ENCODE results near the gene MPZL1.

- TF ChIP-seq JUN (CRISPR knock-in tag; IDR thresholded peaks at IDR 0.05) (no peak), CTCF (IDR thresholded peaks at IDR 0.05) (no peak), TEAD4 (CRISPR knock-in tag; IDR thresholded peaks at IDR 0.05) (no peak)
Observed at GRCh38 chr1:167837326-167837725, 115.5 kb downstream of the MPZL1 start.

Data from WTC11 (cell line).